IMR-90 (cell line): Measurements from ENCODE around the gene SLC15A2. TPM values are rescaled to one million over a fixed set of nuclear protein-coding genes. Genes with fewer than 3 reads are reported as not detected.

Experiments used
- ATAC-seq: fragments of 200-7000 bp; cut with Tn5 transposase; 2 replicates; pipeline ENCODE4 v1.9.1; 2020; ENCODE audit warnings: low read depth, mild to moderate bottlenecking, moderate library complexity
- BruUV-seq: library from RNA; stranded (reverse); fragments of 400-500 nt; replicated peaks from 2 replicates; lab custom pipeline; 2021; lab: Mats Ljungman, UMichigan
- CTCF ChIA-PET: fragments of 300-600 bp; formaldehyde crosslinking; extraction: SDS; loops from one replicate; lab custom pipeline; 2021; ENCODE audit warnings: antibody characterized with exemption; lab: Yijun Ruan, JAX
- POLR2A ChIA-PET: fragments of 300-600 bp; sonication (Branson Sonifier 250); formaldehyde crosslinking; loops from one replicate; lab custom pipeline; 2022; ENCODE audit warnings: antibody characterized with exemption; ENCODE audit not compliant: unreplicated experiment; lab: Charles Lee
- DNase-seq: peaks from one replicate; pipeline ENCODE4 v3.0.0; 2013
- H2AFZ ChIP-seq: replicated peaks from 2 replicates; pipeline ENCODE3; 2013; ENCODE audit warnings: low read length, mild to moderate bottlenecking; ENCODE audit not compliant: poor library complexity
- H2AK5ac ChIP-seq: 2 replicates; pipeline ENCODE4 v1.6.1; 2013; ENCODE audit warnings: low read depth, low read length, inconsistent platforms
- H2AK9ac ChIP-seq: replicated peaks from 2 replicates; pipeline ENCODE3; 2013; ENCODE audit warnings: mild to moderate bottlenecking, low read depth, low read length, moderate library complexity; ENCODE audit not compliant: poor library complexity
- H2BK120ac ChIP-seq: 2 replicates; pipeline ENCODE4 v1.6.1; 2013; ENCODE audit warnings: low read depth, low read length, inconsistent platforms
- H2BK15ac ChIP-seq: 3 replicates; pipeline ENCODE4 v1.6.1; 2013; ENCODE audit warnings: low read depth, low read length, inconsistent platforms
- H2BK20ac ChIP-seq: 2 replicates; pipeline ENCODE4 v1.6.1; 2013; ENCODE audit warnings: low read depth, mild to moderate bottlenecking, inconsistent platforms, low read length, moderate library complexity
- H2BK5ac ChIP-seq: 2 replicates; pipeline ENCODE4 v1.6.1; 2013; ENCODE audit warnings: mild to moderate bottlenecking, low read depth, low read length, inconsistent platforms; ENCODE audit not compliant: poor library complexity, severe bottlenecking
- H3K14ac ChIP-seq: replicated peaks from 2 replicates; pipeline ENCODE4 v1.6.1; 2013; ENCODE audit warnings: low read depth, low read length, inconsistent platforms
- H3K18ac ChIP-seq: 2 replicates; pipeline ENCODE4 v1.6.1; 2013; ENCODE audit warnings: low read depth, low read length, control low read depth
- H3K23ac ChIP-seq: 2 replicates; pipeline ENCODE4 v1.6.1; 2013; ENCODE audit warnings: low read depth, low read length, inconsistent platforms
- H3K27ac ChIP-seq: 2 replicates; pipeline ENCODE4 v1.5.1; 2013; ENCODE audit warnings: mild to moderate bottlenecking, control low read depth, low read length; ENCODE audit not compliant: insufficient read depth
- H3K27me3 ChIP-seq: 2 replicates; pipeline ENCODE4 v1.6.1; 2013; ENCODE audit warnings: low read length; ENCODE audit not compliant: control insufficient read depth, insufficient read depth
- H3K36me3 ChIP-seq: 2 replicates; pipeline ENCODE4 v1.6.1; 2013; ENCODE audit warnings: low read length, mixed read lengths; ENCODE audit not compliant: control insufficient read depth, insufficient read depth
- H3K4ac ChIP-seq: 2 replicates; pipeline ENCODE4 v1.6.1; 2013; ENCODE audit warnings: low read depth, low read length, inconsistent platforms
- H3K4me1 ChIP-seq: 2 replicates; pipeline ENCODE4 v1.6.1; 2013; ENCODE audit warnings: low read length, mixed read lengths; ENCODE audit not compliant: control insufficient read depth, insufficient read depth
- H3K4me2 ChIP-seq: 2 replicates; pipeline ENCODE4 v1.6.1; 2013; ENCODE audit warnings: low read depth, mild to moderate bottlenecking, control low read depth, low read length, moderate library complexity
- H3K4me3 ChIP-seq: 2 replicates; pipeline ENCODE4 v1.5.1; 2013; ENCODE audit warnings: low read depth, mild to moderate bottlenecking, control low read depth, low read length, moderate library complexity; ENCODE audit not compliant: insufficient read depth
- H3K56ac ChIP-seq: 2 replicates; pipeline ENCODE4 v1.6.1; 2013; ENCODE audit warnings: low read length, inconsistent platforms; ENCODE audit not compliant: insufficient read depth; ENCODE audit errors: extremely low read depth
- H3K79me1 ChIP-seq, 2 experiments: 2 replicates each; pipeline ENCODE4 v1.6.1; 2013; ENCODE audit warnings: low read length in 2 of 2, inconsistent platforms in 1 of 2, low read depth in 1 of 2
- H3K9ac ChIP-seq: 2 replicates; pipeline ENCODE4 v1.6.1; 2013; ENCODE audit warnings: low read depth, low read length, control low read depth
- H3K9me1 ChIP-seq: 2 replicates; pipeline ENCODE4 v1.6.1; 2013; ENCODE audit warnings: low read length, inconsistent platforms; ENCODE audit not compliant: insufficient read depth
- H3K9me3 ChIP-seq: 2 replicates; pipeline ENCODE4 v1.6.1; 2013; ENCODE audit warnings: low read length; ENCODE audit not compliant: control insufficient read depth, insufficient read depth
- H4K20me1 ChIP-seq: 2 replicates; pipeline ENCODE4 v1.6.1; 2013; ENCODE audit warnings: low read length, inconsistent platforms; ENCODE audit not compliant: insufficient read depth
- H4K5ac ChIP-seq: 2 replicates; pipeline ENCODE4 v1.6.1; 2013; ENCODE audit warnings: mild to moderate bottlenecking, low read depth, low read length, control low read depth
- H4K8ac ChIP-seq, 2 experiments: 2 replicates each; pipeline ENCODE4 v1.6.1; 2013; ENCODE audit warnings: low read depth in 2 of 2, low read length in 2 of 2, control low read depth in 1 of 2, inconsistent platforms in 1 of 2
- H4K91ac ChIP-seq: 2 replicates; pipeline ENCODE4 v1.6.1; 2013; ENCODE audit warnings: low read depth, low read length, inconsistent platforms; ENCODE audit not compliant: insufficient read depth
- CEBPB ChIP-seq: IDR thresholded peaks from 2 replicates; pipeline ENCODE4 v1.6.1; 2012; ENCODE audit warnings: low read depth, low read length, improper control_type of control experiment
- MAZ ChIP-seq: IDR thresholded peaks from 2 replicates; pipeline ENCODE4 v1.6.1; 2012; ENCODE audit warnings: low read depth, mild to moderate bottlenecking, low read length, improper control_type of control experiment, moderate library complexity, borderline replicate concordance
- NFE2L2 ChIP-seq: fragments of 150-350 bp; IDR thresholded peaks from 2 replicates; pipeline ENCODE4 v1.6.1; 2016; ENCODE audit warnings: low read depth, mild to moderate bottlenecking, low read length
- WGBS, 2 experiments: methylation state at CpG; one replicate each; pipeline versions ENCODE4 v1.1.5 to v1.1.7; 2013; ENCODE audit warnings: missing lambda C conversion rate in 2 of 2; ENCODE audit not compliant: insufficient read length in 1 of 2; ENCODE audit errors: extremely low coverage in 2 of 2; 5-methylcytosine and 5-hydroxymethylcytosine counted together
- dilution Hi-C: fragments of 300-500 bp; cut with HindIII; formaldehyde crosslinking; loops from one replicate; pipeline ENCODE4 v1.14.3; 2018; ENCODE audit warnings: low sequenced_read_pairs; ENCODE audit not compliant: unreplicated experiment
- in situ Hi-C: fragments of 300-500 bp; cut with MboI; formaldehyde crosslinking; loops from 3 replicates; pipeline ENCODE4 v1.14.3; 2019; ENCODE audit warnings: low sequenced_read_pairs, inconsistent platforms, mixed read lengths
- intact Hi-C: fragments of 100-400 bp; cut with micrococcal nuclease; formaldehyde crosslinking; loops from 2 replicates; pipeline ENCODE4 v1.10.0; 2022
- polyA plus RNA-seq, 3 experiments: library from polyadenylated mRNA; depleted of rRNA; stranded (reverse); fragments of >200 nt; gene quantifications; 2 replicates each; pipeline ENCODE4 v1.2.3, GENCODE V29; 2012; ENCODE audit warnings: low replicate concordance in 1 of 3
- total RNA-seq: library from RNA; depleted of rRNA; stranded (reverse); fragments of >200 nt; gene quantifications from 2 replicates; pipeline ENCODE4 v1.2.3, GENCODE V29; 2012
- TF ChIP-seq, protein P1 (sequence below): fragments of 150-350 bp; IDR thresholded peaks from 2 replicates; pipeline ENCODE4 v1.6.1; 2016; ENCODE audit warnings: low read depth, mild to moderate bottlenecking, low read length, moderate library complexity, borderline replicate concordance

SLC15A2 gene
- total and polyA plus RNA-seq, 2 of the 4 experiments (the other 2 are of a cell fraction), result 0.18 to 0.31 TPM

DNA sequence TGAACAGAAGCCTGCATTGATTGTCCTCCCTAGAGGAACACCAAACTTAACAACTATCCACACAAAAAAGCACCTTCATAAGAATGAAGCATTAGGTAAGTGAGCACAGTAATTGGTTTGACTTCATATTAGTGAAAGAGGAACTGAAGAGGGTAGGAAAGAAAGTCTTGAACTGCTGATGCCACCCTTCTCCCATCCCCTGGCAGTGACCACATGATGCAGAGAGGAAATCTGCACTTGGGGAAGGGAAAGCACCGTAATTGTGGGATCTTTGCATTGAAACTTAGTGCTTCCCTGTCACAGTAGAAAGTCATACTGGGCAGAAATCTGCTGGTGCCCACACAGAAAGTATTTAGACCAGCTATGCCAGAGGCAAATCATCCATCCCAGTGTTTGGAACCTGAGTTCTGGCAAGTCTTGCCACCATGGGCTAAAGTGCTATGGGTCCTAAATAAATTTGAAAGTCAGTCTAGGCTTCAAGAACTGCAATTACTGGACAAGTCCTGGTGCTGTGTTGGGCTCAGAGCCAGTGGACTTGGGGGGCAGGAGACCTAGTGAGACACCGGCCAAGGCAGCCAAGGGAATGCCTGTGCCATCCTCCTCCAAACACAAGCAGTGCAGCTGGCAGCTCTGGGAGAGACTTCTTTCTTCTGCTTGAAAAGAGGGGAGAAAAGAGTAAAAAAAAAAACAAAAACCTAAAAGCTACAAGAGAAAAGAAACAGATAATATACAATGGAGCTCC is 63.6 kb downstream of the SLC15A2 start:
- no peak overlapping the region for H4K91ac ChIP-seq
- no peak overlapping the region for H3K4me3 ChIP-seq
- H4K20me1 ChIP-seq, result no peaks in the 10 kb centered on the region
- H4K8ac ChIP-seq, result no peak overlapping the region
- H3K14ac ChIP-seq, result no peak overlapping the region
- intact Hi-C loops, result no loop called here
- WGBS, 2 experiments, result no CpG with 5 or more reads among the region's 2 CpGs
- DNase-seq (no peak), ATAC-seq (no peak)
- TF ChIP-seq CEBPB, result no peak
- TF ChIP-seq, protein P1, sequence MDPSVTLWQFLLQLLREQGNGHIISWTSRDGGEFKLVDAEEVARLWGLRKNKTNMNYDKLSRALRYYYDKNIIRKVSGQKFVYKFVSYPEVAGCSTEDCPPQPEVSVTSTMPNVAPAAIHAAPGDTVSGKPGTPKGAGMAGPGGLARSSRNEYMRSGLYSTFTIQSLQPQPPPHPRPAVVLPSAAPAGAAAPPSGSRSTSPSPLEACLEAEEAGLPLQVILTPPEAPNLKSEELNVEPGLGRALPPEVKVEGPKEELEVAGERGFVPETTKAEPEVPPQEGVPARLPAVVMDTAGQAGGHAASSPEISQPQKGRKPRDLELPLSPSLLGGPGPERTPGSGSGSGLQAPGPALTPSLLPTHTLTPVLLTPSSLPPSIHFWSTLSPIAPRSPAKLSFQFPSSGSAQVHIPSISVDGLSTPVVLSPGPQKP, result no peak
- no peak for TF ChIP-seq MAZ
- no peak for TF ChIP-seq NFE2L2
- no peaks in the 10 kb centered on the region for H3K4me1 ChIP-seq
- no peak overlapping the region for H3K23ac ChIP-seq
- no peak overlapping the region for H3K4ac ChIP-seq
- no peak overlapping the region for H2AFZ ChIP-seq
- BruUV-seq, result no TSS peak
- ChIA-PET POLR2A (no interaction called here), CTCF (no interaction called here)
- no peak overlapping the region for H3K56ac ChIP-seq
- peaks cover 3% of the 10 kb centered on the region; the same call in 1 of the 2 replicates for H3K27me3 ChIP-seq
- H3K18ac ChIP-seq, result no peak overlapping the region
- H2BK15ac ChIP-seq, result no peak overlapping the region
- no peak overlapping the region for H2AK5ac ChIP-seq
- no peaks in the 10 kb centered on the region for H3K36me3 ChIP-seq
- no peak overlapping the region for H2BK120ac ChIP-seq
- H3K4me2 ChIP-seq, result no peak overlapping the region
- no peak overlapping the region for H3K27ac ChIP-seq
- in situ Hi-C loops, result no loop called here
- no peak overlapping the region for H4K5ac ChIP-seq
- dilution Hi-C loops, result no loop called here
- H2AK9ac ChIP-seq, result no peak overlapping the region
- H2BK5ac ChIP-seq, result no peak overlapping the region
- H3K9ac ChIP-seq, result no peak overlapping the region
- H3K9me1 ChIP-seq, result no peaks in the 10 kb centered on the region
- no peaks in the 10 kb centered on the region for H3K79me1 ChIP-seq
- no peak overlapping the region for H2BK20ac ChIP-seq
- H3K9me3 ChIP-seq, result no peaks in the 10 kb centered on the region
